ENCODE measurements around the gene WNT5B.

Gene WNT5B

GRCh38 chr12:1619587-1619986 lies 9.4 kb upstream of the WNT5B start:
- POLR2A ChIA-PET = no interaction called here
- CTCF ChIA-PET = interaction anchor here (1.4 kb wide), 2 partner anchors 10 to 15 kb away, joined by 4 read pairs; no protein-coding TSS in a partner anchor
- peak; percentile 60 for DNase-seq (ENCODE audit: extremely low spot score)

GRCh38 chr12:1620092-1620491 lies 8.9 kb upstream of the WNT5B start:
- ChIA-PET CTCF (interaction anchor here (1.4 kb wide), 2 partner anchors 11 to 14 kb away, joined by 4 read pairs; no protein-coding TSS in a partner anchor), POLR2A (no interaction called here)
- no peak for TF ChIP-seq CTCF (IDR thresholded peaks at IDR 0.05; ENCODE audit: control extremely low read depth, extremely low read depth, low read depth, missing control alignments)
- no peak for DNase-seq (ENCODE audit: extremely low spot score)

More at GRCh38 chr12:1619587-1619986, 9.4 kb upstream of the WNT5B start:
- TF ChIP-seq CTCF (IDR thresholded peaks at IDR 0.05; ENCODE audit: control extremely low read depth, extremely low read depth, low read depth, missing control alignments) = no peak

- no peak for DNase-seq (ENCODE audit: extremely low spot score)
- POLR2A ChIA-PET = no interaction called here
- TF ChIP-seq CTCF (IDR thresholded peaks at IDR 0.05; ENCODE audit: control extremely low read depth, extremely low read depth, low read depth, missing control alignments) = no peak
- CTCF ChIA-PET = interaction anchor here (0.9 to 4.6 kb wide), 6 partner anchors 10 to 505 kb away, joined by 3 to 24 read pairs (median 4); no protein-coding TSS in a partner anchor
Measured at GRCh38 chr12:1622406-1622805, 6.6 kb upstream of the WNT5B start.

- peak; percentile 54 for DNase-seq (ENCODE audit: extremely low spot score)
- POLR2A ChIA-PET = no interaction called here
- CTCF ChIA-PET = interaction anchor here (0.8 to 3.3 kb wide), 12 partner anchors 9 to 670 kb away, joined by 3 to 23 read pairs (median 4); no protein-coding TSS in a partner anchor
- TF ChIP-seq CTCF (IDR thresholded peaks at IDR 0.05; ENCODE audit: control extremely low read depth, extremely low read depth, low read depth, missing control alignments) = no peak
Measured at GRCh38 chr12:1629338-1630132, 504 bp downstream of the WNT5B start.

- TF ChIP-seq CTCF (IDR thresholded peaks at IDR 0.05; ENCODE audit: control extremely low read depth, extremely low read depth, low read depth, missing control alignments) = peak; percentile 8
- POLR2A ChIA-PET = no interaction called here
- peak; percentile 53 for DNase-seq (ENCODE audit: extremely low spot score)
- CTCF ChIA-PET = interaction anchor here (0.6 to 3.3 kb wide), 14 partner anchors 8 to 671 kb away, joined by 3 to 23 read pairs (median 4); no protein-coding TSS in a partner anchor
Measured at GRCh38 chr12:1630133-1630826, 1.2 kb downstream of the WNT5B start.

- ChIA-PET POLR2A (no interaction called here), CTCF (interaction anchor here (0.6 to 4.4 kb wide), 12 partner anchors 7 to 514 kb away, joined by 3 to 30 read pairs (median 7); no protein-coding TSS in a partner anchor)
- TF ChIP-seq CTCF (IDR thresholded peaks at IDR 0.05; ENCODE audit: control extremely low read depth, extremely low read depth, low read depth, missing control alignments) = no peak
- DNase-seq (ENCODE audit: extremely low spot score) = no peak
Measured at GRCh38 chr12:1630827-1631591, 2.0 kb downstream of the WNT5B start.

Measured in GM10248 (cell line).